Measurements from ENCODE around the gene MARK2.

GRCh38 chr11:63872800-63873197 lies 33.9 kb downstream of the MARK2 start:
- TF ChIP-seq CTCF (IDR thresholded peaks at IDR 0.05), result no peak
- no peak for TF ChIP-seq POLR2A (IDR thresholded peaks at IDR 0.05)

All from body of pancreas (tissue), 4 donors.